Activated naive CD4-positive, alpha-beta T cell treated with anti-CD3 and anti-CD28 coated beads, Interleukin-2, amount 50 U/mL, for 72 hours (primary cell): ENCODE data around the gene RIN3. TPM values are rescaled to one million over a fixed set of nuclear protein-coding genes. Genes with fewer than 3 reads are reported as not detected.

ENCODE experiments used
- ATAC-seq, 2 donors: fragments of 150-1000 bp; cut with Tn5 transposase; 2 replicates each; pipeline ENCODE4 v1.10.0; 2021; ENCODE audit warnings: mild to moderate bottlenecking in 2 of 2, moderate library complexity in 2 of 2
- DNase-seq, 2 donors: peaks; one replicate each; pipeline ENCODE4 v3.0.0; 2021 to 2022; ENCODE audit warnings: low spot score in 2 of 2
- H3K27ac Mint-ChIP-seq, 2 donors: one replicate each; pipeline ENCODE4 v1.8.0; 2022; ENCODE audit warnings: mild to moderate bottlenecking in 2 of 2, mixed read lengths in 2 of 2
- H3K36me3 Mint-ChIP-seq, 2 donors: one replicate each; pipeline ENCODE4 v1.8.0; 2022; ENCODE audit warnings: mixed read lengths in 2 of 2
- H3K9me3 Mint-ChIP-seq, 2 donors: one replicate each; pipeline ENCODE4 v1.8.0; 2022; ENCODE audit warnings: mixed read lengths in 2 of 2
- total RNA-seq, 2 donors: library from RNA; stranded (reverse); gene quantifications; one replicate each; pipeline ENCODE4 v1.2.3, GENCODE V29; 2022

The RIN3 gene
- total RNA-seq, 2 donors from 2014 or later: 21.1 to 27.9 TPM

GRCh38 chr14:92655419-92656201 lies 142.0 kb downstream of the RIN3 start:
- DNase-seq (no peak), ATAC-seq (no peak)
- peaks cover 46 to 57% of the 10 kb centered on the region in 2 donors for H3K36me3 Mint-ChIP-seq
- no peaks in the 10 kb centered on the region for H3K9me3 Mint-ChIP-seq
- H3K27ac Mint-ChIP-seq: peak overlapping the region; percentile 72 to 96

DNA sequence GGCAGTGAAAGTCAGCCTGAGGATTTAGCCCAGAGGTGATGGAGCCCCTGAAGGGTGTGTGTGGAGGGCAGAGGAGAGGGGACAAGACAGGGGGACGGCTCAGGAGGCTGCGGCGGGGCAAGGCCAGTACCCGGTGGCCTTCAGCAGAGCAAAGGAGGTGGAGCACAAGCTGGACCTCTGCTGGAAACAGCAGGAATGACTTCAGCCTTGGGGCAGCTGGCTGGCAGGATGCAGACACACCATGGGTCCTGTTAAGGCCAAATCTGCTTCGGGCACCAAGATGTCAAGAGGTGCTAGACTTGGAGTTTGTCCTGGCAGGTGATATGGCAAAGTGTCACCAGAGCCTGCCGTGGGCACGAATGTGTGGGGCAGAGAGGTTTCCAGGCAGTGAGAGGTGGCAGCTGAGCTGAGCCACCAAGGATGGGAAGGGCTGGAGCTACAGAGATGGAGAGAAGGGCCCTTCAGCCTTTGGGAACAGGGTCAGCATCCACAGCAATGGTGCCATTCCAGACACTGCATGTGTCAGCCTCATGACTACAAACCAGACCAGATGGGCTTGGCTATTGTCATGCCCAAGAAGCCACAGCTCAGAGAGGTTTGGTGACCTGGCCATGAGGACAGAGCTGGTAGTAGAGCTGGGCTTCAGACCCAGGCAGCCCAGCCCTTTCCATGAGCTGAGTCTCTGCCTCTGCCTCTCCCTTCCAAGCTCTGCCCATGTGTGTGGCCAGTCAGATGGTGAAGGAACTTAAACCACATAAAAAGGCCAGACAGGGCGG lies 142.9 kb downstream of the RIN3 start:
- H3K9me3 Mint-ChIP-seq: no peaks in the 10 kb centered on the region
- no peak for DNase-seq
- H3K27ac Mint-ChIP-seq: peak overlapping the region; percentile 72 to 96
- peaks cover 54 to 65% of the 10 kb centered on the region in 2 donors for H3K36me3 Mint-ChIP-seq
- peak in 1 of 2 donors; percentile 34 for ATAC-seq

DNA sequence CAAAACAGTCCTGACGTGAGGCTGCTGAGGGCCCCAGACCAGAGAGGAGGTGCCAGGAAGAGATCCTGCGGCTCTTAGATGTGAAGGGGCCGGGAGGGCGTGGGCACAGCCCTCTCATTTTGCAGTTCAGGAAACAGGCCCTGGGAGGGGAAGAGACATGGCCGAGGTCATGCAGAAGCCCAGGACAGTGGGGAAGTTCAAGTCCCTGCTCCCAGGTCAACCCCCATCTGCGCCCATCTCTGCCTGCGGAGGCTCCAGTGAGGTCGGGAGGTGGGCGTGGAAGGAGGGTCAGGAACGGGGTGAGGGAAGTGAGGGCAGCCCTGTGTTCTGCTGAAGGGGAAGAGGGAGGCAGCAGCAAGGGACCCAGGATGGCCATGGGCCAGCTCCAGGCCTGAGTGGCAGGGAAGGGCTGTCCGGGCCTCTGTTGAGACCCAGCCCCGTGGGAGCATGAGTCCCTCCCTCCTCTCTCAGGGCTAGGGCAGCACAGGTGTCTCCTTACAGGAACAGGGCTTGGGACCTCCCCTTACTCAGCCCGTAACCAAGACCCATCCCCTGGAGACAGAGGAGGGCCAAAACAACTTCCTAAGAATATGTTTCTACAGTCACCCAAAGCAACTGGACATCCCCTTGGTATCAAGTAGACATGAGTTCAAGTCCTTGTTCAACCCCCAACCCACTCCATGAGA lies 144.0 kb downstream of the RIN3 start:
- Mint-ChIP-seq H3K27ac (peak overlapping the region; percentile 61 to 96), H3K36me3 (peaks cover 65 to 74% of the 10 kb centered on the region in 2 donors), H3K9me3 (no peaks in the 10 kb centered on the region)
- no peak for DNase-seq
- no peak for ATAC-seq

GRCh38 chr14:92658160-92658559 lies 144.6 kb downstream of the RIN3 start:
- H3K36me3 Mint-ChIP-seq: peaks cover 69 to 77% of the 10 kb centered on the region in 2 donors
- ATAC-seq (no peak), DNase-seq (no peak)
- peak overlapping the region; percentile 9 to 61 for H3K27ac Mint-ChIP-seq
- no peaks in the 10 kb centered on the region for H3K9me3 Mint-ChIP-seq

GRCh38 chr14:92658684-92659083 lies 145.1 kb downstream of the RIN3 start:
- ATAC-seq (peak in 1 of 2 donors; percentile 9), DNase-seq (no peak)
- peak overlapping the region; percentile 7 to 9 for H3K27ac Mint-ChIP-seq
- H3K36me3 Mint-ChIP-seq: peaks cover 65 to 75% of the 10 kb centered on the region in 2 donors
- H3K9me3 Mint-ChIP-seq: no peaks in the 10 kb centered on the region

DNA sequence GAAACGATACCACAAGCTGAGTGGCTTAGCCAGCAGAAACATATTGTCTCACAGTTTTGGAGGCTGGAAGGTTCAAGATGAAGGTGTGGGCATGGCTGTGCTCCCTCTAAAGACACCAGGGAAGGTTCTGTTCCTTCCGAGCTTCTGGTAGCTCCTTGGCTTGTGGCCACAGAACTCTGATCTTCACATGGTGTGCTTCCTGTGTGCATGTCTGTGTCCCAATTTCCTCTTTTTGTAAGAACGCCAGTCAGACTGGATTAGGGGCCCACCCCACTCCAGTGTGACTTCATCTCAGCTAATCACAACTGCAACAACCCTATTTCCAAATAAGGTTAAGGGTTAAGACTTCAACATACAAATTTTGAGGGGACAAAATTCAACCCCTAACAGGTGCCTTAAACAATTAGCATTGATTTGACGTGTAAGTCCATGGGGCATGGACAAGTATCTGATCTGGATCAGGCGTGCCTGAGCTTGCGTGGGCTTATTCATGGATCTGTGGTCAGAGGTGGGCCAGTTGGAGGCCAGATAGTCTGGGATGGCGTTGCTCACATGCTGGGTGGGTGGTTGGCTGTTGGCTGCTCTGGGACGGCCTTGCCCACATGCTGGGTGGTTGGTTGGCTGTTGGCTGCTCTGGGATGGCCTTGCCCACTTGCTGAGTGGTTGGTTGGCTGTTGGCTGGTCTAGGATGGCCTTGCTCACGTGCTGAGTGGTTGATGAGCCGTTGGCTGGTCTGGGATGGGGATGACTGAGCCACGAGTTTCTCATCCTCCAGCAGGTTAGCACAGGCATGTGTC lies 146.4 kb downstream of the RIN3 start:
- ATAC-seq: no peak
- H3K27ac Mint-ChIP-seq: peak overlapping the region; percentile 68 to 72
- H3K36me3 Mint-ChIP-seq: peaks cover 65 to 76% of the 10 kb centered on the region in 2 donors
- no peak for DNase-seq
- H3K9me3 Mint-ChIP-seq: no peaks in the 10 kb centered on the region

DNA sequence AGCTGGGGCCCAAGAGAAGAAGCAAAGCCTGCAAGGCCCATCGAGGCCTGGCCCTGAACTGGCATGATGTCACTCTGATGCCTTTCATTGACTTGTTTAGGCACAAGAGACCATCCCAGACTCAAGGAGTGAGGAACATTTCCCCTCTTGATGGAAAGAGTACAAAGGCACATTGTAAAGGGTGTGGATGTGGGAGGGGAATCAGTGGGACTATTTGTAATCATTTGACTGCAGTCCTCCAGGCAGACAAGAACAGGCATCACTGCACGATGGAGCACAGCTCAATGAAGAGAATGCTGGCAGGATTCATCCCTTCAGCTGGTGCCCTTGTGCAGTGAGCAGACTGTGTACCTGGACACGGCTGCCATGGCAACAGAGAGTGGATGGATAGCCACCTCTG lies 147.0 kb downstream of the RIN3 start:
- Mint-ChIP-seq H3K9me3 (no peaks in the 10 kb centered on the region), H3K27ac (peak overlapping the region in 1 of 2 donors; percentile 72), H3K36me3 (peaks cover 63 to 76% of the 10 kb centered on the region in 2 donors)
- no peak for ATAC-seq
- no peak for DNase-seq

GRCh38 chr14:92663049-92663448 lies 149.5 kb downstream of the RIN3 start:
- Mint-ChIP-seq H3K36me3 (peaks cover 57 to 81% of the 10 kb centered on the region in 2 donors), H3K9me3 (no peaks in the 10 kb centered on the region), H3K27ac (peak overlapping the region in 1 of 2 donors; percentile 71)
- DNase-seq (no peak), ATAC-seq (no peak)

DNA sequence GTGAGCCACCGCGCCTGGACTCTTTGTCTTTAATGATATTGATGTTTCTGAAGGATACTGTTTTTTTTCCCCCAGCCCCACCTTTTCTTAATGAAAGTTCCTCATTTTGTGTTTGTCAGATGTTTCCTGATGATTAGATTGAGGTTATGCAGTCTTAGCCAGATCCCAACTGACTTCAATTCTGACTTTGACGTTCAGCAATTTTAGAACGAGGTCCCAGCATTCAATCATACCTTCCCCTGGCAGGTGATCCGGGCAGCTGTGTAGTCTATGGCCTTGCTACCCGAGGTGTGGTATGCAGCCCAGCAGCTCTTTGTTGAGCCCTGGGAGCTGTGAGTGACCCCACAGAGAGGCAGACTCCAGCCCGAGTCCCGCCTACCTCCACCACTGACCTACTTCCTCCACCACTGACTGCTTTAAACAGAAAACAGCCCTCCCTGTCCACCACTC lies 152.1 kb downstream of the RIN3 start:
- Mint-ChIP-seq H3K27ac (peak overlapping the region; percentile 40 to 73), H3K36me3 (peaks cover 45 to 75% of the 10 kb centered on the region in 2 donors)
- ATAC-seq: no peak

GRCh38 chr14:92666251-92666650 lies 152.7 kb downstream of the RIN3 start:
- DNase-seq: no peak

More for the DNA sequence above, 152.1 kb downstream of the RIN3 start:
- DNase-seq: no peak
- no peaks in the 10 kb centered on the region for H3K9me3 Mint-ChIP-seq

GRCh38 chr14:92668276-92668973 lies 154.8 kb downstream of the RIN3 start:
- no peak for DNase-seq
- Mint-ChIP-seq H3K36me3 (peaks cover 19 to 51% of the 10 kb centered on the region in 2 donors), H3K9me3 (no peaks in the 10 kb centered on the region), H3K27ac (peak overlapping the region; percentile 62 to 78)
- peak; percentile 84 to 93 for ATAC-seq

More at GRCh38 chr14:92666251-92666650, 152.7 kb downstream of the RIN3 start:
- peaks cover 40 to 69% of the 10 kb centered on the region in 2 donors for H3K36me3 Mint-ChIP-seq
- H3K27ac Mint-ChIP-seq: peak overlapping the region; percentile 40 to 73
- H3K9me3 Mint-ChIP-seq: no peaks in the 10 kb centered on the region
- no peak for ATAC-seq

GRCh38 chr14:92670160-92670559 lies 156.6 kb downstream of the RIN3 start:
- H3K36me3 Mint-ChIP-seq: peaks cover 12 to 37% of the 10 kb centered on the region in 2 donors
- DNase-seq (no peak), ATAC-seq (no peak)
- H3K27ac Mint-ChIP-seq: peak overlapping the region; percentile 25 to 83
- no peaks in the 10 kb centered on the region for H3K9me3 Mint-ChIP-seq

DNA sequence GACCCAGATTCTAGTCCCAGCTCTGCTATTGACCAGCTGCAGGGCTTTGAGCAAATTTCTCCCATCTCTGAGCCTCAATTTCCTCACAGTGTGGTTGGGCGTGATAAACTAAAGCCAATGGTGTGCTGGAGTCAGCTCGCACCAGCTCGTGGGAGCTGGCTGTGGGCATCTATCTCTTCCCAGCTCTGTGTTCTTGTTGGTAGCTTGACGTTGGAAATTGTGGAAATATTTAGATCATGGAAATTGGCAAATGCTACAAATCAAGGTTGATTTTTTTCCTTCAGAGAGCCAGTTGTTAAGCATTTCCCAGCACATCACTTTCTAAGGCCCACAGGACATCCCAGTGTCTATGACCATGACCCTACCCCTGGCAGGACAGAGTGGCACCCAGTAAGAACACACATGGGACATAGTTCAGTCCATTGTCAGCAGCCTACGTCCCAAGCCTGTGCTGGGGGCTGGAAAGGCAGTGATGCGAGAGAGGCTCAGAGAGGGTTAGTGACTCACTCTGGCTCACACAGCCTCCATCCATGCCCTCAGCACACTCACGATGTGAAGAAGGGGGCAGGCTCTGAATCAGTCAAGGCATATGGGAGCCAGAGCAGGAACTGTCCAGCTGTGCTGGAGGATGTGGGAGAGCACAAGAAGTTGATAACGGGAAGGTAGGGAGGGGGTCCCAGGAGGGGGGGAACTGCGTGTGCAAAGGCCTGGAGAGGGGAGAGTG lies 157.2 kb downstream of the RIN3 start:
- peak in 1 of 2 donors; percentile 80 for ATAC-seq
- DNase-seq: no peak
- Mint-ChIP-seq H3K36me3 (peaks cover 15 to 33% of the 10 kb centered on the region in 2 donors), H3K9me3 (no peaks in the 10 kb centered on the region), H3K27ac (peak overlapping the region; percentile 60 to 83)

- Mint-ChIP-seq H3K27ac (no peak overlapping the region), H3K9me3 (no peaks in the 10 kb centered on the region), H3K36me3 (peaks cover 22 to 23% of the 10 kb centered on the region in 2 donors)
- ATAC-seq (no peak), DNase-seq (no peak)
These were observed 160.1 kb downstream of the RIN3 start for GRCh38 chr14:92673601-92674150.

GRCh38 chr14:92675421-92675820 lies 161.8 kb downstream of the RIN3 start:
- H3K27ac Mint-ChIP-seq: peak overlapping the region in 1 of 2 donors; percentile 8
- ATAC-seq (no peak), DNase-seq (no peak)
- H3K36me3 Mint-ChIP-seq: peaks cover 20 to 25% of the 10 kb centered on the region in 2 donors
- no peaks in the 10 kb centered on the region for H3K9me3 Mint-ChIP-seq
